Posterior cingulate gyrus (tissue), 11 donors: ENCODE data around the gene ANGPTL4.
"Not testable (repeated sequence)": the region's sequence is repeated elsewhere in the genome, so short reads cannot be mapped to it uniquely, and the experiment has no call there.

Experiments
- DNase-seq, 10 donors: peaks; one replicate each; pipeline versions ENCODE4 v3.0.0 to v3.0.0-alpha.2; 2020 to 2021; ENCODE audit warnings: mixed read lengths in 3 of 10
- intact Hi-C: fragments of 100-400 bp; cut with DNase I; formaldehyde crosslinking; loops from one replicate; pipeline ENCODE4 v1.15.1; 2023

The ANGPTL4 gene

DNA sequence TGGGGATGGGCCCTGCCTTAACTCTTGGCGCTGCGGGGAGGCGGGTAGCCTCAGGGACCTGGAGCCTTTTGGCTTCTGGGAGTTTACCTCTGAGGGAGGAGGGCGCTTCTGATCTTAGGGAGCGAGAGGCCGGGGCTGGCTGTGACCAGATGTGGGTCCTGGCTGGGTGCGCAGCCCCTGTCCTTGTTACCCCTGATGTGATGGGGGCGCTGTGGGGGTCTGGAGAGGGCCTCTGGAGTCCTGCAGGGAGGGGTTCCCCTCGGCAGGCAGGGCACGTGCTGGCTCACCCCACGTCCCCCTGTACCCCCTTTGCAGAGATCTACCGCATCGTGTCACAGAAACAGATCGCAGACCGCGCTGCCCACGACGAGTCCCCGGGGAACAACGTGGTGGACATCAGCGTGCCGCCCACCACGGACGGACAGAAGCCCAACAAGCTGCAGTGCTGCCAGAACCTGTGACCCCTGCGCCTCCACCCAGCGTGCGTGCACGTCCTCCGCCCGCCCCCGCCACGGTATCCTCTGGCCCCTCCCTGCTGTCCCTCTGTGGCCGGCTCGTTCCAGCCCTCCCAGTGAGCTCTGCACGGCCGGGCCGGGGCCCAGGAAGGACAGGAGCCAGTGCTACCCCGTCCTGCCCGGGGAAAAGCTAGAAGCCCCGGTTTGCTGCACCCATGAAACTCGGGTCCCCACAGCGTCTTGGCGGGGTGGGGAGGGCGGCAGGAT is 39.3 kb downstream of the ANGPTL4 start:
- peak in 2 of 10 donors; percentile 59 to 82 for DNase-seq
- intact Hi-C loops = no loop called here

- intact Hi-C loops = no loop called here
- DNase-seq = peak in 2 of 10 donors; percentile 50 to 72
Observed at GRCh38 chr19:8403820-8404109, 39.8 kb downstream of the ANGPTL4 start.

DNA sequence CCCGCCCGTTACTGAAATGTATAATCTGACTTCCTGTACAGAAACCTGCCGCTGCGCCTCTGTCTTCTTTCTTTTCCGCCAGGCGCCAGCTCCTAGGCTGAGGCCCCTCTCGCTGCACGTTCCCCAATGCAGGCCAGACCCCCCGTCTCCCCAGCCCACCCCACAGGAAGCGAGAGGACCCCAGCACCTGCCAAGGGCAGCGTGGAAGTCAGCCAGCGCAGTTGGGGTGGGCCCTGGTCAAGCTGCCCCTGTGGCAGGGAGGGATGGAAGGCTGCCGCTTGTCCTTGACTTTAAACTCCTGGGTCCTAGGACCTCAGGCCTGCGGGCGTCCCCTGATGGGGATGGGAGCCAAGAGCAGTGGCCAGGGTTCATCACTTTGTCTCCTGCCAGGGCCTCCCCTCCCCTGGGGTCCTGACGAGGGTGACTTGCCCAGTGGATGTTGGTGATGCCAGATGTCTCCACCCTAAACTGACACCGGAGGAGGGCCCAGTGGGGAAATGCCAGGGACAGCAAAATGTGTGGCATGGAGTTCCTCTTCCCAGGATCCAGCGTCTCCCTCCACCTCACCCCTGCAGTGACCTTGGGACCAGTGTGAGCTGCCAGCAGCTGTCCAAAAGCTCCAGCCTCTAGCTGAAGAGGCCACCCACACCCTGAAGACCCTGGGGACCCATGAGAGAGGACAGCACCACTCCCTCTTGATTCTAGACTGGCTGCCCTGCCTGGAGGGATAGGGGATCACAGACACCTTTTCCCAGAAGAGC is 40.6 kb downstream of the ANGPTL4 start:
- intact Hi-C loops = no loop called here
- DNase-seq = peak in 3 of 10 donors; percentile 52 to 65 (median 59)

DNA sequence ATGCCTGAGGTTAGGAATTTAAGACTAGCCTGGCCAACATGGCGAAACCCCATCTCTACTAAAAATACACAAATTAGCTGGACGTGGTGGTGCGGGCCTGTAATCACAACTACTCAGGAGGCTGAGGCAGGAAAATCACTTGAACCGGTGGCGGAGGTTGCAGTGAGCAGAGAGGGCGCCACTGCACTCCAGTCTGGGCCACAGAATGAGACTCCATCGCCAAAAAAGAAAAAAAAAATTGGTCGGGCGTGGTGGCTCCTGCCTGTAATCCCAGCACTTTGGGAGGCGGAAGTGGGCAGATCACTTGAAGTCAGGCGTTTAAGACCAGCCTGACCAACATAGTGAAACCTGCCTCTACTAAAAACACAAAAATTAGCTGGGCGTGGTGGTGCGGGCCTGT is 46.8 kb downstream of the ANGPTL4 start:
- intact Hi-C loops = loop anchor here (5.0 kb wide), 1 partner anchor 97 kb away; no protein-coding TSS in a partner anchor
- DNase-seq = not testable (repeated sequence)

DNA sequence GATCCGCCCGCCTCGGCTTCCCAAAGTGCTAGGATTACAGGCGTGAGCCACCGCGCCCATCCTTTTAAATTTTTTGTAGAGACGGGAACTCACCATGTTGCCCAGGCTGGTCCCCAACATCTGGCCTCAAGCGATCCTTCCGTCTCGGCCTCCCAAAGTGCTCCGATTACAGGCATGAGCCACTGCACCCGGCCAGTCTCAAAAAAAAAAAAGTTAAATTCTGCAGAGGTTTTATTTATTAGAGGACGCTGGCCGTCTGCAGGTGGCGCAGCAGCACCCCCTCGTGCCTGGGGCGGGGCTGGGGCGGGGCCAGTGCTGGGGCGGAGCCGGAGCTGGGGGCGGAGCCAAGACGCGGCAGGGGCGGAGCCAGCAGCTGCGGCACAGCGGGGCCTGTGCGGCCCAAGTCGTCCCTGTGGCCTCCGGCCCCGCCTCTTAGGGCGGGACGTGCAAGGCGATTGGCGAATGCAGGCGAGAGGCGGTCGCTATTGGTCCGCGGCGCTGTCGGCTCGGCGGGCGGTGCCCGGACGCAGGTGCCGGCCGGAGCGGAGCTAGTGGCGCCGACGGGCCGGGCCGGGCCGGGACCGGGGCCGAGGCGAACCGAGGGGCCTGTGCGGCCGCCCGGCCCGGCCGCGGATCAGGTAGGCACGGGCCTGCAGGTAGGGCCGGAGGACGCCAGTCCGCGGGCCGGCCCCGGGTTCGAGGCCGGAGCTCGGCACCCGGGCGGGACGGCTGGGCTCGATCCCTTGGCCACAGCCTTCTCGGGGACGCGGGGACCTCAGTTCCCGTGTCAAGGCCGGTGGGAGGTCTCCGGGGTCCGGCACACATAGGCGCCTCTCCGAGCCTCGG is 49.1 kb downstream of the ANGPTL4 start, which contains the start of gene MARCHF2:
TSS of gene MARCHF2 (plus strand) at position 523 of the 846 bp plus-strand sequence. CDS start 8,536 bp downstream, outside the sequence.
- peak; percentile 91 to 100 (median 96) for DNase-seq
- intact Hi-C loops = loop anchor here (5.0 kb wide), 1 partner anchor 94 kb away; no protein-coding TSS in a partner anchor

GRCh38 chr19:8413629-8413995 is 49.7 kb downstream of the ANGPTL4 start:
- no peak for DNase-seq

DNA sequence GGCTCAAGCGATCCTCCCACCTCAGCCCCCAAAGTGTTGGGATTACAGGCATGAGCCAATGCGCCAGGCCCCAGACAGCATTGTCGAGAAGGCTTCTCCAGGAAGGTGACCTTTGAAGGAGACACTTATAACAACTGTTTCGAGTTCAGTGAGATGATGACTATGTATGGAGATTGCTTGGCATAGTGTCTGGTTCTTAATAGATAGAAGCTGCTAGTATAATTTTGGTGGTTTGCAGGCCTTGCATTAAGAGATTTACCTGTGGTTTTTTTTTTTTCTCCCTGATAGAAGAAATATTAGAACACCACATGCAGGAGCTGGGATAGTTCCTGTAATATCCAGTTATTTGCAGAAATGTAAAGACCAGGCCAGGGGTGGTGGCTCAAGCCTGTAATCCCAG is 52.8 kb downstream of the ANGPTL4 start:
- DNase-seq = no peak
- intact Hi-C loops = no loop called here

More at GRCh38 chr19:8413629-8413995, 49.7 kb downstream of the ANGPTL4 start:
- intact Hi-C loops = loop anchor here (5.0 kb wide), 1 partner anchor 94 kb away; no protein-coding TSS in a partner anchor

DNA sequence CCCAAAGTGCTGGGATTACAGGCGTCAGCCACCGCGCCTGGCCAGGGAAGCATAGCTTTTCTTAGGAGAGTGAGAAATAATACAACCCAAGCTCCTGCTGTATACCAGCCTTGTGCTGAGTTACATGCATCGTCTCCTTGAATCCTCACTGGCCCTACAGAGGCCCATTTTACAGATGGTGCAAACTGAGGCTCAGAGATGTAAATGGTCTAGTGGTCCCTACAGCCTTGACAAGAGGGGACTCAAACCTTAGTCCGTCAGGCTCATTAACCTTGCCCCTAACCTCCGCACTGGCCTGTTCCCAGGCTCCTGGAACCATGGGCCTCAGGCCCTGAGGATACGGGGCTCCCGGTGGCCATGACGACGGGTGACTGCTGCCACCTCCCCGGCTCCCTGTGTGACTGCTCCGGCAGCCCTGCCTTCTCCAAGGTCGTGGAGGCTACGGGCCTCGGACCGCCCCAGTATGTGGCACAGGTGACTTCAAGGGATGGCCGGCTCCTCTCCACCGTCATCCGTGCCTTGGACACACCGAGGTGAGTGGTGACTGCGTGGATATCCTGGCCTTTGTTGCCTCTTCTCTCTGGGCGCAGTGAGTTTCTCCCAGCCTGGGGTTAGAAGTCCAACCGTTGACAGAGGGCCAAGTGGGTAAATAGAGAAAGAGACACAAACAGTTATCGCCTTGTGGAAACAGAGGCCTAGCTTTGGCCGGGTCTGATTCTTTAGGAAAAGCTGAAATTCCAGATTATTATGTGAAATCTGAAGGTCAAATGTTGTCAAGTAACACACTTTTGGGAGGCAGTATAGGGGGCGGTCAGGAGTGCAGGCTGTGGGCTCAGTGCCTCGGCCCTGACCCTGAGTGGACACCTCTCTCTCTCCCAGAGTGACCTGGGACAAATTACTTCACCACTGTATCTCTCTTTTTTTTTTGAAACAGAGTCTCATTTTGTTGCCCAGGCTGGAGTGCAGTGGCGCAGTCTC is 57.8 kb downstream of the ANGPTL4 start:
- intact Hi-C loops = no loop called here
- DNase-seq = no peak

GRCh38 chr19:8423817-8424223 is 59.9 kb downstream of the ANGPTL4 start:
- intact Hi-C loops = no loop called here
- peak in 4 of 10 donors; percentile 38 to 91 (median 51) for DNase-seq
